B cell (primary cell): ENCODE results near the gene IRS4.

Experiments
- CTCF ChIP-seq: fragments of 200-600 bp; IDR thresholded peaks from one replicate; pipeline ENCODE4 v1.8.0; 2022; ENCODE audit warnings: antibody characterized with exemption, mild to moderate bottlenecking
- EZH2 ChIP-seq: IDR thresholded peaks from 2 replicates; pipeline ENCODE4 v1.6.1; 2012; ENCODE audit warnings: borderline replicate concordance, low read depth, mild to moderate bottlenecking, moderate library complexity, low read length; ENCODE audit not compliant: insufficient read depth, poor library complexity, severe bottlenecking

DNA sequence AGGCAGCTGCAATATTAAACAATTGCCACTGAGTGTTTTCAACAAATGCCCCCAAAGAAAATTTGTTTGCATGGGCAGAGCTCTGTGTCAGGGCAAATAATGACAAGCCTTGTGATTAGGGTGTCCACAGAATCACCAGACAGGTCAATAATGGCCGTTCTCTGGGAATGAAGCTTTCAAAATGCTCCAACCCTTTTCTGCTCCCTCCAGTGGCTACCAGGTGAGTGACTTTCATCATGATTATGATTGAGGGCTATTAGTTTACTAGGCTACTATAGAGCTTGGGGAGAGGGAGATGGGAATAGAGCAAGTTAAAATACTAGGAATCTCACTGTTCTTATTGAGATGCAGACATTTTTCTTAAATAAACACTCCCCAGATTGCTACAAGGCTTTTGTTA lies 23.5 kb downstream of the IRS4 start:
- no peak for TF ChIP-seq CTCF
- TF ChIP-seq EZH2 = no peak
